Hepatocyte (in vitro differentiated cells): ENCODE measurements around the gene ADCY9. TPM values are rescaled to one million over a fixed set of nuclear protein-coding genes. Genes with fewer than 3 reads are reported as not detected.

Source experiments
- DNase-seq: peaks from one replicate; pipeline ENCODE4 v3.0.0-alpha.2; 2016; ENCODE audit warnings: low spot score
- H2AFZ ChIP-seq: fragments of 200-600 bp; sonication (generic); 2 replicates; pipeline ENCODE4 v1.6.0; 2016; ENCODE audit warnings: antibody characterized with exemption, mild to moderate bottlenecking
- H3K27ac ChIP-seq: fragments of 200-600 bp; sonication (generic); 2 replicates; pipeline ENCODE4 v1.5.1; 2016; ENCODE audit warnings: mild to moderate bottlenecking
- H3K27me3 ChIP-seq: fragments of 200-600 bp; sonication (generic); 2 replicates; pipeline ENCODE4 v1.6.1; 2016
- H3K36me3 ChIP-seq: fragments of 200-600 bp; sonication (generic); replicated peaks from 2 replicates; pipeline ENCODE4 v1.5.1; 2016; ENCODE audit warnings: low read depth; ENCODE audit not compliant: insufficient read depth
- H3K4me1 ChIP-seq: fragments of 200-600 bp; sonication (generic); 2 replicates; pipeline ENCODE4 v1.5.1; 2016; ENCODE audit warnings: mild to moderate bottlenecking, moderate library complexity; ENCODE audit not compliant: insufficient read depth
- H3K4me2 ChIP-seq: fragments of 200-600 bp; sonication (generic); 2 replicates; pipeline ENCODE4 v1.6.0; 2016
- H3K4me3 ChIP-seq: fragments of 200-600 bp; sonication (generic); 2 replicates; pipeline ENCODE4 v1.5.1; 2016; ENCODE audit warnings: mild to moderate bottlenecking
- H3K79me2 ChIP-seq: fragments of 200-600 bp; sonication (generic); 2 replicates; pipeline ENCODE4 v1.6.0; 2017; ENCODE audit warnings: mild to moderate bottlenecking
- H3K9me2 ChIP-seq: fragments of 200-600 bp; sonication (generic); replicated peaks from 2 replicates; pipeline ENCODE4 v1.6.0; 2017; ENCODE audit warnings: mild to moderate bottlenecking; ENCODE audit not compliant: insufficient read depth
- H3K9me3 ChIP-seq: fragments of 200-600 bp; sonication (generic); 2 replicates; pipeline ENCODE4 v1.5.1; 2016; ENCODE audit warnings: low read depth, mild to moderate bottlenecking
- H4K20me1 ChIP-seq: fragments of 200-600 bp; sonication (generic); 2 replicates; pipeline ENCODE4 v1.6.0; 2016; ENCODE audit warnings: mild to moderate bottlenecking; ENCODE audit not compliant: insufficient read depth, poor library complexity, severe bottlenecking
- EZH2 ChIP-seq: fragments of 200-600 bp; sonication (generic); IDR thresholded peaks from 2 replicates; pipeline ENCODE4 v1.6.1; 2016; ENCODE audit warnings: antibody characterized with exemption, mild to moderate bottlenecking, borderline replicate concordance
- EZH2phosphoT487 ChIP-seq: fragments of 200-600 bp; sonication (generic); IDR thresholded peaks from one replicate; pipeline ENCODE4 v1.6.1; 2018; ENCODE audit warnings: antibody characterized with exemption, mild to moderate bottlenecking, low read depth, moderate library complexity; ENCODE audit not compliant: unreplicated experiment, severe bottlenecking
- WGBS: methylation state at CpG from one replicate; pipeline ENCODE4 v1.1.6; 2016; ENCODE audit warnings: low lambda C conversion rate; ENCODE audit errors: missing lambda C conversion rate; 5-methylcytosine and 5-hydroxymethylcytosine counted together
- polyA plus RNA-seq: library from polyadenylated mRNA; unstranded; fragments of >200 nt; fragmentation: Nextera tagmentation; extraction: Ambion mirVana; gene quantifications from 2 replicates; pipeline ENCODE4 v1.2.1, GENCODE V29; 2016
- total RNA-seq: library from RNA; depleted of rRNA; stranded (reverse); fragments of >200 nt; gene quantifications from 2 replicates; pipeline ENCODE4 v1.2.3, GENCODE V29; 2014
- TF ChIP-seq, protein P1 (sequence below): fragments of 200-600 bp; sonication (generic); IDR thresholded peaks from 2 replicates; pipeline ENCODE4 v1.5.1; 2016; ENCODE audit warnings: antibody characterized with exemption, mild to moderate bottlenecking; ENCODE audit not compliant: poor library complexity

ADCY9 gene
- total and polyA plus RNA-seq, 2 experiments from 2014 or later: 12.0 to 15.9 TPM

DNA sequence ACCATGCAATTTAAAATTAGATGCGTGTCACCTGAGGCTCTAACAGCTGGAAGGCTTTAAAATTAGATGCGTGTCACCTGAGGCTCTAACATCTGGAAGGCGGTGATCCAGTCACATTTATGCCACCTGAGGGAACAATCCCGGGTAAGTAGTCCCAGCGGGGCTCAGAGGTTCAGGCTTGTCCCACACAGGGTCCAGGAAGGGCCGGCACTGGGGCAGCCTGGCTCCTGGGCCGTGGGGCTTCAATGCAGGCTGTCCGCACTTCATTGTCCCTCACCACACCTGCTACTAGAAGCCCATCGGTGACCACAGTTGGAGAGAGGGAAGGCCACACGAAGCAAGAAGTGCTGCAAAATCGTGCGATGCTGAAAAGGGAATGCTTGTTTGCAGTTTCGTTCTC lies 15.4 kb upstream of the ADCY9 start:
- H3K9me2 ChIP-seq: no peaks in the 10 kb centered on the region
- no peaks in the 10 kb centered on the region for H3K9me3 ChIP-seq
- no peak overlapping the region for H3K4me2 ChIP-seq
- 71% methylated on average over 13 of the region's 13 CpGs for WGBS
- H3K27me3 ChIP-seq: no peaks in the 10 kb centered on the region
- no peaks in the 10 kb centered on the region for H3K79me2 ChIP-seq
- H3K36me3 ChIP-seq: no peaks in the 10 kb centered on the region
- no peak for DNase-seq
- no peak overlapping the region for H3K27ac ChIP-seq
- peaks cover 3% of the 10 kb centered on the region for H3K4me1 ChIP-seq
- TF ChIP-seq, protein P1, sequence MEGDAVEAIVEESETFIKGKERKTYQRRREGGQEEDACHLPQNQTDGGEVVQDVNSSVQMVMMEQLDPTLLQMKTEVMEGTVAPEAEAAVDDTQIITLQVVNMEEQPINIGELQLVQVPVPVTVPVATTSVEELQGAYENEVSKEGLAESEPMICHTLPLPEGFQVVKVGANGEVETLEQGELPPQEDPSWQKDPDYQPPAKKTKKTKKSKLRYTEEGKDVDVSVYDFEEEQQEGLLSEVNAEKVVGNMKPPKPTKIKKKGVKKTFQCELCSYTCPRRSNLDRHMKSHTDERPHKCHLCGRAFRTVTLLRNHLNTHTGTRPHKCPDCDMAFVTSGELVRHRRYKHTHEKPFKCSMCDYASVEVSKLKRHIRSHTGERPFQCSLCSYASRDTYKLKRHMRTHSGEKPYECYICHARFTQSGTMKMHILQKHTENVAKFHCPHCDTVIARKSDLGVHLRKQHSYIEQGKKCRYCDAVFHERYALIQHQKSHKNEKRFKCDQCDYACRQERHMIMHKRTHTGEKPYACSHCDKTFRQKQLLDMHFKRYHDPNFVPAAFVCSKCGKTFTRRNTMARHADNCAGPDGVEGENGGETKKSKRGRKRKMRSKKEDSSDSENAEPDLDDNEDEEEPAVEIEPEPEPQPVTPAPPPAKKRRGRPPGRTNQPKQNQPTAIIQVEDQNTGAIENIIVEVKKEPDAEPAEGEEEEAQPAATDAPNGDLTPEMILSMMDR: no peak
- TF ChIP-seq EZH2phosphoT487 (no peak), EZH2 (no peak)
- H4K20me1 ChIP-seq: no peaks in the 10 kb centered on the region
- no peak overlapping the region for H2AFZ ChIP-seq
- no peak overlapping the region for H3K4me3 ChIP-seq

- Histone ChIP-seq H3K79me2 (no peaks in the 10 kb centered on the region), H3K4me3 (no peak overlapping the region), H3K9me3 (no peaks in the 10 kb centered on the region), H3K27me3 (no peaks in the 10 kb centered on the region), H3K9me2 (no peaks in the 10 kb centered on the region), H3K27ac (no peak overlapping the region), H4K20me1 (no peaks in the 10 kb centered on the region), H3K36me3 (no peaks in the 10 kb centered on the region), H3K4me2 (no peak overlapping the region), H2AFZ (no peak overlapping the region), H3K4me1 (no peaks in the 10 kb centered on the region)
- no peak for DNase-seq
- WGBS: 93% methylated on average over 12 of the region's 12 CpGs
- TF ChIP-seq EZH2phosphoT487: no peak
- TF ChIP-seq EZH2: no peak
- TF ChIP-seq, protein P1: no peak
Measured at GRCh38 chr16:4124535-4125294, 8.5 kb upstream of the ADCY9 start.

- WGBS: 77% methylated on average over 16 of the region's 16 CpGs
Measured at GRCh38 chr16:4123616-4124300, 7.5 kb upstream of the ADCY9 start.

More at GRCh38 chr16:4123616-4124300, 7.5 kb upstream of the ADCY9 start:
- no peak for TF ChIP-seq EZH2
- TF ChIP-seq, protein P1: no peak
- no peak for TF ChIP-seq EZH2phosphoT487
- Histone ChIP-seq H3K36me3 (no peaks in the 10 kb centered on the region), H4K20me1 (no peaks in the 10 kb centered on the region), H3K27me3 (no peaks in the 10 kb centered on the region), H3K9me2 (no peaks in the 10 kb centered on the region), H3K4me1 (no peaks in the 10 kb centered on the region), H3K4me3 (no peak overlapping the region), H3K4me2 (no peak overlapping the region), H2AFZ (no peak overlapping the region), H3K27ac (no peak overlapping the region), H3K79me2 (no peaks in the 10 kb centered on the region), H3K9me3 (no peaks in the 10 kb centered on the region)
- DNase-seq: no peak
